Measurements from ENCODE around the gene ADGRB2. TPM values are rescaled to one million over a fixed set of nuclear protein-coding genes. Genes with fewer than 3 reads are reported as not detected.

ADGRB2 gene
- total RNA-seq, 1 experiment from 2014 or later: 10.9 TPM

- Histone ChIP-seq H4K91ac (ENCODE audit: insufficient read length, low read depth, low read length) (no peak overlapping the region), H2BK120ac (ENCODE audit: low read depth, low read length, poor library complexity, severe bottlenecking) (no peak overlapping the region), H3K14ac (ENCODE audit: insufficient read depth, low read length) (no peak overlapping the region; the same call in 1 of the 2 replicates), H3K4me2 (ENCODE audit: insufficient read depth, insufficient read length, low read length) (no peak overlapping the region), H3T11ph (ENCODE audit: low read length) (no peak overlapping the region), H4K8ac (replicated peaks; ENCODE audit: insufficient read length, low read depth, low read length) (no peak overlapping the region), H2BK15ac (ENCODE audit: low read depth, low read length) (no peak overlapping the region), H3K9me3 (ENCODE audit: control insufficient read depth, low read depth, low read length) (no peaks in the 10 kb centered on the region), H2AFZ (ENCODE audit: low read length) (no peak overlapping the region), H3K4ac (ENCODE audit: low read depth, low read length) (no peak overlapping the region), H3K56ac (ENCODE audit: insufficient read length, low read depth, low read length) (no peak overlapping the region), H2AK5ac (ENCODE audit: insufficient read length, low read length) (no peak overlapping the region), H2BK12ac (ENCODE audit: insufficient read length, low read depth, low read length) (no peak overlapping the region), H4K20me1 (ENCODE audit: control insufficient read depth, insufficient read depth, insufficient read length) (no peaks in the 10 kb centered on the region), H3K9ac (ENCODE audit: extremely low read depth, insufficient read length, low read length) (no peak overlapping the region), H2BK5ac (ENCODE audit: insufficient read length, low read length) (no peak overlapping the region), H4K5ac (ENCODE audit: insufficient read length, low read depth, low read length) (no peak overlapping the region), H3K23ac (ENCODE audit: insufficient read length, low read depth, low read length) (no peak overlapping the region), H3K27me3 (ENCODE audit: insufficient read depth, low read length) (no peaks in the 10 kb centered on the region), H2BK20ac (ENCODE audit: low read depth, low read length, poor library complexity, severe bottlenecking) (no peak overlapping the region), H3K27ac (ENCODE audit: insufficient read length, low read depth, low read length) (no peak overlapping the region), H3K79me2 (ENCODE audit: insufficient read depth, low read length) (no peaks in the 10 kb centered on the region), H3K79me1 (ENCODE audit: insufficient read depth, low read depth, low read length, poor library complexity, severe bottlenecking) (no peaks in the 10 kb centered on the region), H3K4me1 (ENCODE audit: insufficient read depth, low read length) (no peaks in the 10 kb centered on the region), H3K18ac (ENCODE audit: insufficient read length, low read depth, low read length) (no peak overlapping the region), H3K23me2 (ENCODE audit: insufficient read length, low read depth, low read length, poor library complexity, severe bottlenecking) (no peaks in the 10 kb centered on the region)
- no CpG with 5 or more reads among the region's 12 CpGs for WGBS (ENCODE audit: extremely low coverage, insufficient read length, low lambda C conversion rate)
- no peak for DNase-seq
- 0 out of 7 replicates have a peak overlapping the region, but pooled peaks of 1 of the 3 experiments have one; percentile 25 for H3K27ac Mint-ChIP-seq
- no peaks in the 10 kb centered on the region for H3K9me3 Mint-ChIP-seq
- H3K27me3 Mint-ChIP-seq (ENCODE audit: low read depth): peaks cover 11% of the 10 kb centered on the region; the same call in 1 of the 2 replicates
- H3K4me1 Mint-ChIP-seq: peaks cover 7 to 15% of the 10 kb centered on the region in 2 experiments; a peak in 3 of 4 replicates
- TF ChIP-seq, protein P1, sequence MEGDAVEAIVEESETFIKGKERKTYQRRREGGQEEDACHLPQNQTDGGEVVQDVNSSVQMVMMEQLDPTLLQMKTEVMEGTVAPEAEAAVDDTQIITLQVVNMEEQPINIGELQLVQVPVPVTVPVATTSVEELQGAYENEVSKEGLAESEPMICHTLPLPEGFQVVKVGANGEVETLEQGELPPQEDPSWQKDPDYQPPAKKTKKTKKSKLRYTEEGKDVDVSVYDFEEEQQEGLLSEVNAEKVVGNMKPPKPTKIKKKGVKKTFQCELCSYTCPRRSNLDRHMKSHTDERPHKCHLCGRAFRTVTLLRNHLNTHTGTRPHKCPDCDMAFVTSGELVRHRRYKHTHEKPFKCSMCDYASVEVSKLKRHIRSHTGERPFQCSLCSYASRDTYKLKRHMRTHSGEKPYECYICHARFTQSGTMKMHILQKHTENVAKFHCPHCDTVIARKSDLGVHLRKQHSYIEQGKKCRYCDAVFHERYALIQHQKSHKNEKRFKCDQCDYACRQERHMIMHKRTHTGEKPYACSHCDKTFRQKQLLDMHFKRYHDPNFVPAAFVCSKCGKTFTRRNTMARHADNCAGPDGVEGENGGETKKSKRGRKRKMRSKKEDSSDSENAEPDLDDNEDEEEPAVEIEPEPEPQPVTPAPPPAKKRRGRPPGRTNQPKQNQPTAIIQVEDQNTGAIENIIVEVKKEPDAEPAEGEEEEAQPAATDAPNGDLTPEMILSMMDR (conservative IDR thresholded peaks at IDR 0.05): no peak
- H3K36me3 Mint-ChIP-seq (ENCODE audit: insufficient read depth in 1 of 3, low read depth in 3 of 3): no peaks in the 10 kb centered on the region; a peak in 2 of 7 replicates
- H3K4me3 Mint-ChIP-seq: no peak overlapping the region
These were observed 38.2 kb downstream of the ADGRB2 start for GRCh38 chr1:31725777-31726535.
